ENCODE data around the gene XRCC1.

The XRCC1 gene

DNA sequence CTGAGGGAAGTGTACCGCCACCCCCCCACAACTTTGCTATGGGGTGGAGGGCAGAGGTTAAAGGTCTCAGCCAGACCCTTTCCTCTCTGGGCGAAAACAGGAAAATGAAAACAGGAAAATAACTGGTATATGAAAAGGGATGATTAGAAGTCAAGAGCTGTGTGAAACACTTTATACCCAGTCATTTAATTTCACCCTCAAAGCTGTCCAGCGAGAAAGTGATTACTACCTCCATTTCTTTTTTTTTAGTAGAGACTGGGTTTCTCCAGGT, 70.2 kb downstream of the XRCC1 start:
- DNase-seq, result no peak
- intact Hi-C loops (cut with DNase I), result no loop called here

DNA sequence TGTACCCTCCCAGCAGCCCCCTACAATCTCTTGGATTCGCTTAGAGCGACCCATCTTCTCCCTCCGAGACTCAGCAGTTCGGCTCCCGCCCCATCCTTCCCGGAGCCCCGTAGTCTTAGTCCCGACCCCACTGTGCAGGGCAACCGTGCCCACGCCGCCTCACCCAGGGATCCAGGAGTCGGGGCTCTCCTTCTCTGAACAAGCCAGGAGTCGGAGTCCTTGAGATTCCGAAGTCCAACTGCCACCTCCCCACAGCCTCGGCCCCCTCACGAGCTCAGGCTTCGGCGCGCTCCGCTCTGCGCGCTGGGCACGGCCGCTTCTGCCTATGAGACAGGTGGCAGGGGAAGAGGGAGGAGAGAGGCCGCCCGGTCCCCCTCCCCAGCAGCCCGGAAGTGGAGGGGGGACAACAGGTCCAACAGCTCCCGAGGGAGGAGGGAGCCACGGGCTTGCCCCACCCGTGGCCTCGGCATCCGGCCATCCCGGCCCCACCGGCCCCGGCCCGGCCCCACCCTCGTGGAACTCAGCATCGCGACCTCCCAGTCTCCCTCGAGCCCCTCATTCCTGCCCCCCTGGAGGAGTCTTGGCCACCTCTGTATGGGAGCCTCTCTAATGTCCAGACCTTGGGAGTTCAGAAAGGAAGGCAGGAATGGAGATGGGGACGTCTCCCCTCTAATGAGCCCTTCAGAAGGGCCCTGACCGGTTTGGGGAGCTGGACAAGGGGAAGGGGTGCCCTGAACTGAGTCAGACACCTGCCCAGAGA, 70.7 kb downstream of the XRCC1 start, which contains the start of gene PHLDB3:
Gene PHLDB3, minus strand, starts transcription at position 321 of the 760 bp plus-strand sequence. CDS start 628 bp downstream, outside the sequence.
- DNase-seq, result peak in 11 of 42 donors; percentile 14 to 39 (median 27)
- intact Hi-C loops (cut with DNase I), result loop anchor here (5.0 kb wide), 1 partner anchor 57 kb away; no protein-coding TSS in a partner anchor

DNA sequence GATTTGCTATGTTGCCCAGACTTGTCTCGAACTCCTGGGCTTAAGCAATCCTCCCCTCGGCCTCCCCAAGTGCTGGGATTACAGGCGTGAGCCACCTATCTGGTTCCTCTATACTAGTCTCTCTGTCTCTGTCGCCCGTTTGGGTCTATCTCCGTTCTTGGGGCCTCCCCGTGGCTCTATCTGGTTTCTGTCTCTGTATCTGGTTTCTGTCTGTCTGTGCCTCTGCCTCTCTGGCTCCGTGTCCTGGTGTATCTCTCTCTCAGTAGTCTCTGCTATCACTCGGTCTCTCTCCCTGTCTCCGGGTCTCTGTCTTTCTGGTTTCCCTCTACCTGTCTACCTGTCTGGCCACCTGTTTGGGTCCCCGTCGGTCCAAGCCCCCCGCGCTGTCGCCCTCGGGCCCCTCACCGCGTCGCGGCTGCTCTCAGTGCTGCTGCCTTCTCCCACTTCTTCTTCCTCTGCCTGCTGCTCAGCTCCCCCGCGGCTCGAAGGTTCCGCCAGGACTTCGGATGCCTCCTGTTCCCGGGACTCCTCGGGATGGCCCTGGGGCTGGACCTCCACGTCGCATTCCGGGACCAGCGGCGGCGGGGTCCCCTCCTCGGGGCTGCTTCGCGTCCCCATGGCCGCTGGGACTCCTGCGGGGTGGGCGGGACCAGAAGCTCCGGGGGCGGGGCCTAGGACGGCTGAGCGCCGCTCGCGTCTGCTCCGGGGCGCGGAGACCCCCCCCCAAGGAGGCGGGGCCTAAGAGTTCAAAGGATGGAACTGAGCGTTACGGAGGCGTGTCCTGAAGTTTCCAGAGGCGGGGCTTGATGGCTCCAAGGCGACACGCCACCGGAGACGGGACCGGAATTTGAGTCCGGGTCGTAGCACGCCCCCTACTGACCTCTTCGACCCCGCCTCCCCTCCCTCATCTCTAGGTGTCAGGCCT, 71.6 kb downstream of the XRCC1 start:
- peak; percentile 92 to 98 (median 97) for DNase-seq
- intact Hi-C loops (cut with DNase I), result loop anchor here (5.0 kb wide), 1 partner anchor 56 kb away; no protein-coding TSS in a partner anchor

DNA sequence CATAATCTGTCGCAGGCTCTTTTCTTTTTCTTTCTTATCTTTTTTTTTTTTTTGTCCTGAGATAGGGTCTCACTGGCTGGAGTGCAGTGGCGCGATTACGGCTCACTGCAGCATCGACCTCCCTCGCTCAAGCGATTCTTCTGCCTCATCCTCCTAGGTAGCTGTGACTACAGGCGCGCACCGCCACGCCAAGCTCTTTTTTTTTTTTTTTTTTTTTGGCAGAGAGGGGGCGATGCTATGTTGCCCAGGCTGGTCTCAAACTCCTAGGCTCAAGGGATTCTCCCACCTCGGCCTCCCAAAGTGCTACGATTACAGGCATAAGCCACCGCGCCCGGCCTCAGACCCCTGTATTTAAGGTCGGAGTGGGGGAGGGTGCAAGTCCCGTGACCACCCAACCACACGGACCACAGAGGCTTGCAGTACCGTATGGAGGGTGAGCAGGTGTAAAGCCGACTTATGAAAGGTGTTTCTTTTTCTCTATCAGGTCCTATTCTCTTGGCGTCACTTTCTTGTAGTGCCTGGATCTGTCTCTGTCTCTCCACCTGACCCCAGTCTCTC, 72.8 kb downstream of the XRCC1 start:
- intact Hi-C loops (cut with DNase I), result loop anchor here (5.0 kb wide), 1 partner anchor 55 kb away; no protein-coding TSS in a partner anchor
- DNase-seq, result no peak

DNA sequence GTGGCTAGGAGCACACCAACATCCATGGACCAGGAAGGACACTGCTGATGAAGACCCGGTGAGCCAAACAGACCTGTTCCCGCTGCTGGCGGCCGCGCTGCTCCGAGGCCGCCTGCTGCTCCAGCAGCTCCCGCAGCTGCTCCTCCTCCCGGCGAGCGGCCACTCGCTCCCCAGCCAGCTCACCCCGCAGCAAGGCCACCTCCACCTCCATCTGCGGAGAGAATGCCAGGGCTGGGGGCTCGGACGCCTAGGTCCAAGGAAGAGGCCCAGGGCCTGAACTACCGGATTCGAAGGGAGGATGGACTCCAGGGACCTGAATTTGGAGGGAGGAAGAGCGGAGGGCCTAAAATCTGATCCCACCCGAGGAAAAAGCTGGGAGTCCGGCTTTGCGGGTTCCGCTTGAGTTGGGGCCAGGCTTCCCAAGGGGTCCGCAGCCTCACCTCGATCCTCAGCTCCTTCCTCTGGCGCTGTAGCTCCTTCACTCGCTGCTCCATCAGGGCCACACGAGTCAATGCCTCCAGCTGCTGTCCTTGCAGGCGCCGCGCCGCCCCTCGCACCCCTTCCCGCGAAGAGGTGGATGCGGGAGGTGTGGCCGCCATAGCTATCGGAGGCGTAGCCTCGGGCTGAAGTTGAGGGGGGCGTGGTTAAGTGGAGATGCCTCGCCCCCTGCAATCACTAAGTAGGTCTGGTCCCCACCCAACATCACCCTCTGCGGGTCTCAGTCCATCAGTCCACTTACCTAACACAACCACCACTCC, 73.5 kb downstream of the XRCC1 start:
- intact Hi-C loops (cut with DNase I), result loop anchor here (5.0 kb wide), 1 partner anchor 55 kb away; no protein-coding TSS in a partner anchor
- DNase-seq, result no peak

DNA sequence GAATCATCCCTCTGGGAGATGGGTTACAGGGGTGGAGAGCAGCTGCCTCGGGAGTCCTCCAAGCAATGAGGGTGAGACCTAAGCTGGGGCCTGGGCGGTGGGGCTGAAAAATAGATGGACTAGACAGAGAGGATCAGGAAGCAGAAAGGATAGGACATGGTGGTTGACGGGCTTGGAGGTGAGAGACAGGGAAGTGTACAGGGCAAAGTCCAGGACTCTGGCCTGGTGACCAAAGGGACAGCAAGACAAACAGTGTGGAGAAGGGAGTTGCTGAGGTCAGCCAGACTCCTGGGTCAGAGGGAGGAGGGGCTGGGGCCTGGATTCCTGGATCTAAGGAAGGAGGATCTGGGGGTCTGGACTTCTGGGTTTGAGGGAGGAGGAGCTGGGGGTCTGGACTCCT, 76.3 kb downstream of the XRCC1 start:
- DNase-seq, result no peak
- intact Hi-C loops (cut with DNase I), result no loop called here

- intact Hi-C loops (cut with DNase I), result no loop called here
- DNase-seq, result no peak
Observed at GRCh38 chr19:43498233-43498842, 77.0 kb downstream of the XRCC1 start.

GRCh38 chr19:43496960-43497359, 78.4 kb downstream of the XRCC1 start:
- intact Hi-C loops (cut with DNase I), result no loop called here
- no peak for DNase-seq

DNA sequence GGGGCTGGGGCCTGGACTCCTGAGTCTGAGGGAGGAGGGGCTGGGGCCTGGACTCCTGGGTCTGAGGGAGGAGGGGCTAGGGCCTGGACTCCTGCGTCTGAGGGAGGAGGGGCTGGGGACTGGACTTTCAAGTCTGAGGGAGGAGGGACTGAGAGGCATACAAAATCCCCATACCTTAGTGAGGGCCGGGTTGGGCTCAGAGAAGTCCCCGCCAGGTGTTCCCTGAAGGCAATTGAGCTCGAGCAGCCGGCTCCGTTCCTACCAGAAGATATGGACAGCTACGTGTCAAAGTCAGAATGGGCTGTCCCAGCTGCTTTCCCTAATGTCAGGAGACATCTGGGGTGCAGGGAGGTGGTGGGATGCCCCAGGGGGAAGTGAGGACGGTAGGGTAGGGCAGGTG, 80.2 kb downstream of the XRCC1 start:
- intact Hi-C loops (cut with DNase I), result no loop called here
- DNase-seq, result no peak

Data from head of caudate nucleus (tissue), 42 donors.